ENCODE measurements around the gene NEO1. TPM values are rescaled to one million over a fixed set of nuclear protein-coding genes. Genes with fewer than 3 reads are reported as not detected.

The NEO1 gene
- total RNA-seq, 2 donors from 2014 or later = 108 to 130 TPM

DNA sequence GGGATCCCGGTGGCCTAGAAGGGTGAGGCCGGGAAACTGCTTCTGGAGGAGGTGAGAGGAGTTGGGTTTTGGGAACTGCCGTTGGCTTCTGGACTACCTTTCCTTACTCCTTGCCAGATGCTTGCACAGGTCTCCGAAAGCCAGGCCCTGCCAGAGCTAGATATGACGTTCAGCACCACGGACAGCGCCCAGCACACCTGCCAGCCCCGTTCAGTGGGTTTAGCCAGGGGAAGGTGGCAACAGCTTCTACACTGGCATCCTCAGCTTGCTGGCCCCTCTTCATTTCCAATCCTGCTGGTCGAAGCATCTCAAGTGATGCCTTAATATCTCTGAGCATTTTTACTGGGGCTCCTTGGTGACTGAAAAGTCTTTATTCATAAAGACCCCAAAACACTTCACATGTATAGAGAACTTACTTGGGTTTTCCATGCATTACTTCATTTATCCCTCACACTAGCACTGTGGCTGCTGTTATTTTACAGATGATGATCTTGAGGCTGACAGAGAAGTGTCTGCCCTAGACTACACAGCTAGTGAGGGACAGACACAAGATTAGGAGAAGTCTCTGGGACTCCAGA lies 294.6 kb downstream of the NEO1 start:
- H3K36me3 ChIP-seq = no peaks in the 10 kb centered on the region
- H3K4me1 ChIP-seq = no peaks in the 10 kb centered on the region
- H3K9ac ChIP-seq (ENCODE audit: low read depth in 2 of 2, low read length in 2 of 2) = no peak overlapping the region
- TF ChIP-seq, protein P1, sequence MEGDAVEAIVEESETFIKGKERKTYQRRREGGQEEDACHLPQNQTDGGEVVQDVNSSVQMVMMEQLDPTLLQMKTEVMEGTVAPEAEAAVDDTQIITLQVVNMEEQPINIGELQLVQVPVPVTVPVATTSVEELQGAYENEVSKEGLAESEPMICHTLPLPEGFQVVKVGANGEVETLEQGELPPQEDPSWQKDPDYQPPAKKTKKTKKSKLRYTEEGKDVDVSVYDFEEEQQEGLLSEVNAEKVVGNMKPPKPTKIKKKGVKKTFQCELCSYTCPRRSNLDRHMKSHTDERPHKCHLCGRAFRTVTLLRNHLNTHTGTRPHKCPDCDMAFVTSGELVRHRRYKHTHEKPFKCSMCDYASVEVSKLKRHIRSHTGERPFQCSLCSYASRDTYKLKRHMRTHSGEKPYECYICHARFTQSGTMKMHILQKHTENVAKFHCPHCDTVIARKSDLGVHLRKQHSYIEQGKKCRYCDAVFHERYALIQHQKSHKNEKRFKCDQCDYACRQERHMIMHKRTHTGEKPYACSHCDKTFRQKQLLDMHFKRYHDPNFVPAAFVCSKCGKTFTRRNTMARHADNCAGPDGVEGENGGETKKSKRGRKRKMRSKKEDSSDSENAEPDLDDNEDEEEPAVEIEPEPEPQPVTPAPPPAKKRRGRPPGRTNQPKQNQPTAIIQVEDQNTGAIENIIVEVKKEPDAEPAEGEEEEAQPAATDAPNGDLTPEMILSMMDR (IDR thresholded peaks at IDR 0.05) = no peak
- no peaks in the 10 kb centered on the region for H3K9me3 ChIP-seq
- H3K27me3 ChIP-seq = no peaks in the 10 kb centered on the region
- no peak overlapping the region for H3K27ac ChIP-seq
- peak; percentile 67 for DNase-seq
- intact Hi-C loops (cut with DNase I) = no loop called here
- H3K4me3 ChIP-seq = no peak overlapping the region

DNA sequence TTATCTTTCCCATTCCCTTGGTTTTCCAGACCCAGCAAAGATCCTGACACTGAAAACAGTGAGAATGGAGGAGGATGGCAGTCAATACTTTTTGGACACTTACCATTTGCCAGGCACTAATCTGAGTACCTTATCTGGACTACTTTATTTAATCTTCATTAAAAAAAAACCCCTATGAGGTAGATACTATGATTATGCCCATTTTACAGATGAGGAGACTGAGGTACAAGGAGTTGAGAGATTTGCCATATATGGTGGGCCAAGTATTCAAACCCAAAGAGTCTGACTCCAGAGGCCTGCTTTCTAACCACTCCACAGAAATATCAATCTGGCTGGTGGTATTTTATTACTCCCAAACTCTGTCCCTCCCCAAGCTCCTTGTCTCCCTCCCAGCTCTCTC lies 296.9 kb downstream of the NEO1 start:
- no peak overlapping the region for H3K4me3 ChIP-seq
- no peak for DNase-seq
- H3K27me3 ChIP-seq = no peaks in the 10 kb centered on the region
- H3K27ac ChIP-seq = no peak overlapping the region
- H3K36me3 ChIP-seq = no peaks in the 10 kb centered on the region
- no peaks in the 10 kb centered on the region for H3K9me3 ChIP-seq
- intact Hi-C loops (cut with DNase I) = no loop called here
- H3K9ac ChIP-seq (ENCODE audit: low read depth in 2 of 2, low read length in 2 of 2) = no peak overlapping the region
- no peaks in the 10 kb centered on the region for H3K4me1 ChIP-seq
- TF ChIP-seq, protein P1 (IDR thresholded peaks at IDR 0.05) = no peak

DNA sequence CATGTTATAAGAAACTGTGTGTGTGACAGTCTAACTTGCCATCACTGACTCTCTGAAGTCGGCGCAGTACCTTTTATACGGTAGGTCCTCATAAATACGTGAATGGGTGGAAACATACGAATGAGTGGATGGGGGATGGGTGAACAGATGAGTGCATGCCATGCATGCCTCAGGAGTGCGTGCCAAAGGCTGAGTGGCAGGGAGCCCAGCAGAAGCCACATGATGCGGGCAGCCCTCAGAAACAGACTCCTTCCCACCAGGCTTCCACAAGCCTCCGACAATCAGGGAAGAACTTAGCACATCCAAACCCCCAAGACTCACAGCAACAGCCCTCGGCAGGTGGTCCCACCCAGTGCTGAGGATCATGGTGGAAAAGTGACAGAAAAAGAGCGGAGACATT lies 299.8 kb downstream of the NEO1 start:
- no peak overlapping the region for H3K27ac ChIP-seq
- no peaks in the 10 kb centered on the region for H3K9me3 ChIP-seq
- no peak for DNase-seq
- no peak overlapping the region for H3K4me3 ChIP-seq
- intact Hi-C loops (cut with DNase I) = no loop called here
- H3K9ac ChIP-seq (ENCODE audit: low read depth in 2 of 2, low read length in 2 of 2) = no peak overlapping the region
- TF ChIP-seq, protein P1 (IDR thresholded peaks at IDR 0.05) = no peak
- H3K27me3 ChIP-seq = no peaks in the 10 kb centered on the region
- H3K36me3 ChIP-seq = no peaks in the 10 kb centered on the region
- H3K4me1 ChIP-seq = no peaks in the 10 kb centered on the region

DNA sequence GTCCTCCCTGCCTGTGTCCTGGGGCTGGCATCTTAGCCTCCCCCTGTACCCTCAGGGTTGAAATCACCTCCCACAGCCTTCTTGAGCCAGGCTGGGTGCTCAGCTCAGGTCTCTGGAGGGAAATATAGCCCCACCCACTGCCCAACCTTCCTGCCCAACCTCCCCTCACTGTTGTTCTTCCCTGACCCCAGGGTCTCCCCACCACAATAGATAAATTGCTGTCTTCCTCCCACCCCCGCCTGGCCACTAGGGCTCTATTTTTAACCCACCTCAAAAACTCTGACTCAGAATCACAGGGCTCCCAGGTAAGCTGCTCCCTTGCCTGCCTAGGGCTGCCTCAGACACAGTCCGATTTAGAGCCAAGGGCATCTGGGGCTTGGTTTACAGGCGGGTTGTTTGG lies 301.5 kb downstream of the NEO1 start:
- no peak for DNase-seq
- TF ChIP-seq, protein P1 (IDR thresholded peaks at IDR 0.05) = no peak
- intact Hi-C loops (cut with DNase I) = no loop called here

DNA sequence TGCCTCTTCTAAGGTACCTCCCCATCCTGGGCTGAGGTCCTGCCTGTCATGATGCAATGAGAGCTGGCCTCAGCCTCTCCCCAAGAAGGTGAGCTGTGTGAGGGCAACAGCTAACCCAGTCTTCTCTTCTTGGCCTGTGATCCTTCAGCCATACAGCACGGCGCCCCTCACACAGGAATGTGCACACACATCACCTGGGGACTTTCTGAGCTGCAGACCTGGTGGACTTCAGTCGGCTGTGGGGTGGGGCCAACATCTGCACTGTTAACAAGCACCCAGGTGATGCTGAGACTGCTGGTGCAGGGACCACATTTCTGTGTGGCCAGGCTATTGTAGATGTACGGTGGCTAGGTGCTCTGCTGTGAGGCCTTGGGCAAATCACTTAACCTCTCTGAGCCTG lies 302.0 kb downstream of the NEO1 start:
- no peak overlapping the region for H3K27ac ChIP-seq
- no peaks in the 10 kb centered on the region for H3K36me3 ChIP-seq
- TF ChIP-seq, protein P1 (IDR thresholded peaks at IDR 0.05) = no peak
- H3K27me3 ChIP-seq = no peaks in the 10 kb centered on the region
- DNase-seq = no peak
- no peak overlapping the region for H3K9ac ChIP-seq (ENCODE audit: low read depth in 2 of 2, low read length in 2 of 2)
- H3K4me3 ChIP-seq = no peak overlapping the region
- H3K4me1 ChIP-seq = no peaks in the 10 kb centered on the region
- H3K9me3 ChIP-seq = no peaks in the 10 kb centered on the region
- intact Hi-C loops (cut with DNase I) = no loop called here

More for the DNA sequence above, 301.5 kb downstream of the NEO1 start:
- Histone ChIP-seq H3K27ac (no peak overlapping the region), H3K27me3 (no peaks in the 10 kb centered on the region), H3K9ac (ENCODE audit: low read depth in 2 of 2, low read length in 2 of 2) (no peak overlapping the region), H3K36me3 (no peaks in the 10 kb centered on the region), H3K4me3 (no peak overlapping the region), H3K9me3 (no peaks in the 10 kb centered on the region), H3K4me1 (no peaks in the 10 kb centered on the region)

Data from colonic mucosa (tissue), 4 donors.